MCF 10A (cell line): ENCODE results near the gene GAS6. TPM values are rescaled to one million over a fixed set of nuclear protein-coding genes. Genes with fewer than 3 reads are reported as not detected.

Experiments
- BruUV-seq: library from RNA; stranded (reverse); fragments of 400-500 nt; replicated peaks from 2 replicates; lab custom pipeline; 2021; lab: Mats Ljungman, UMichigan
- CTCF ChIA-PET: fragments of 300-600 bp; sonication (Branson Sonifier 250); formaldehyde crosslinking; extraction: SDS; loops from one replicate; lab custom pipeline; 2021; ENCODE audit warnings: antibody characterized with exemption, inconsistent platforms; lab: Yijun Ruan, JAX
- POLR2A ChIA-PET: fragments of 300-600, 350-650 bp; sonication (Branson Sonifier 250); formaldehyde crosslinking; extraction: SDS; loops from one replicate; lab custom pipeline; 2020; ENCODE audit warnings: antibody characterized with exemption, inconsistent platforms; lab: Yijun Ruan, JAX
- DNase-seq: peaks from one replicate; pipeline ENCODE4 v3.0.0-alpha.2; 2018; ENCODE audit not compliant: unreplicated experiment
- H3K27ac Mint-ChIP-seq: one replicate; pipeline ENCODE4 v1.8.0; 2022; ENCODE audit warnings: mild to moderate bottlenecking, low read depth, mixed read lengths; ENCODE audit not compliant: unreplicated experiment
- H3K27me3 Mint-ChIP-seq: one replicate; pipeline ENCODE4 v1.8.0; 2022; ENCODE audit warnings: mixed read lengths; ENCODE audit not compliant: insufficient read depth, unreplicated experiment
- H3K36me3 Mint-ChIP-seq: one replicate; pipeline ENCODE4 v1.8.0; 2022; ENCODE audit warnings: mild to moderate bottlenecking, moderate library complexity, mixed read lengths; ENCODE audit not compliant: insufficient read depth, unreplicated experiment
- H3K4me1 Mint-ChIP-seq: one replicate; pipeline ENCODE4 v1.8.0; 2022; ENCODE audit warnings: mixed read lengths; ENCODE audit not compliant: insufficient read depth, unreplicated experiment
- H3K4me3 Mint-ChIP-seq: one replicate; pipeline ENCODE4 v1.8.0; 2022; ENCODE audit warnings: mild to moderate bottlenecking, moderate library complexity, mixed read lengths; ENCODE audit not compliant: unreplicated experiment
- H3K9me3 Mint-ChIP-seq: one replicate; pipeline ENCODE4 v1.8.0; 2022; ENCODE audit warnings: mixed read lengths; ENCODE audit not compliant: unreplicated experiment
- intact Hi-C: fragments of 100-400 bp; cut with micrococcal nuclease; formaldehyde crosslinking; loops from 2 replicates; pipeline ENCODE4 v1.14.1; 2022
- total RNA-seq: library from RNA; stranded (reverse); gene quantifications from 2 replicates; pipeline ENCODE4 v1.2.3, GENCODE V29; 2022
- TF ChIP-seq, protein P1 (sequence below): fragments of 200-600 bp; IDR thresholded peaks from one replicate; pipeline ENCODE4 v1.8.0; 2022; ENCODE audit warnings: antibody characterized with exemption, mild to moderate bottlenecking; ENCODE audit not compliant: unreplicated experiment

GAS6 gene
- total RNA-seq, 1 experiment from 2014 or later: 92.3 TPM

DNA sequence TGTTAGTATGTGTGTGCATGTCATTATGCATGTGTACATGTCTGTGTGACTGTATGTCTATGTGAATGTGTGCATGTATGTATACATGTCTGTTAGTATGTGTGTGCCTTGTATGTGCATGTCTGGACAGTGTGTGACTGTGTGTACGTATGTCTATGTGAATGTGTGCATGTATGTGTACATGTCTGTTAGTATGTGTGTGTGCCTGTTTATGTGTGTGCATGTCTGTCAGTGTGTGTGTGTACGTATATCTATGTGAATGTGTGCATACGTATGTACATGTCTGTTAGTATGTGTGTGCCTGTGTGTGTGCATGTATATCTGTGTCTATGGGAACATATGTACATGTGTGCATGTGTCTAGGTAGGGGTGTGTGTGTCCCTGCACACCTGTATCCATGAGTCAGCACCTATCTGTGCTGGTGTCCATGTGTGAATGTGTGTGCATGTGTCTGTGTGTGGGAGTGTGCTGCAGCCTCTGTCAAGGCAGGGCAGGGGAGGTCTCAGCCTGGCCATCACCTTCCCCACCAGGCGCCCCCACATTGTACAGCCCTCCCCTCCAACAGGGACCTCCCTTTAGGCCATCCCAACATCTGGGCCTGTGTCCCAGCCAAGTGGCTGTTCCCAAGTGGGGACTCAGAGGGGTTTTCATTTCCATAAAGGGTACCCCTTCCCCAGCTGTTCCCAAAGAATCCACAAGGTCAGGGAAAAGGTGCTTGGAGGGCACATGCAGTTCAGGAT lies 4.4 kb downstream of the GAS6 start:
- DNase-seq: no peak
- H3K9me3 Mint-ChIP-seq: no peaks in the 10 kb centered on the region
- POLR2A ChIA-PET: interaction anchor here (1.2 kb wide), 1 partner anchor 38 kb away, joined by 5 read pairs; no protein-coding TSS in a partner anchor
- intact Hi-C loops: no loop called here
- no TSS peak for BruUV-seq
- H3K4me1 Mint-ChIP-seq: peaks cover 39% of the 10 kb centered on the region
- peak overlapping the region; percentile 68 for H3K4me3 Mint-ChIP-seq
- H3K27ac Mint-ChIP-seq: peak overlapping the region; percentile 81
- H3K36me3 Mint-ChIP-seq: peaks cover 12% of the 10 kb centered on the region
- CTCF ChIA-PET: no interaction called here
- TF ChIP-seq, protein P1, sequence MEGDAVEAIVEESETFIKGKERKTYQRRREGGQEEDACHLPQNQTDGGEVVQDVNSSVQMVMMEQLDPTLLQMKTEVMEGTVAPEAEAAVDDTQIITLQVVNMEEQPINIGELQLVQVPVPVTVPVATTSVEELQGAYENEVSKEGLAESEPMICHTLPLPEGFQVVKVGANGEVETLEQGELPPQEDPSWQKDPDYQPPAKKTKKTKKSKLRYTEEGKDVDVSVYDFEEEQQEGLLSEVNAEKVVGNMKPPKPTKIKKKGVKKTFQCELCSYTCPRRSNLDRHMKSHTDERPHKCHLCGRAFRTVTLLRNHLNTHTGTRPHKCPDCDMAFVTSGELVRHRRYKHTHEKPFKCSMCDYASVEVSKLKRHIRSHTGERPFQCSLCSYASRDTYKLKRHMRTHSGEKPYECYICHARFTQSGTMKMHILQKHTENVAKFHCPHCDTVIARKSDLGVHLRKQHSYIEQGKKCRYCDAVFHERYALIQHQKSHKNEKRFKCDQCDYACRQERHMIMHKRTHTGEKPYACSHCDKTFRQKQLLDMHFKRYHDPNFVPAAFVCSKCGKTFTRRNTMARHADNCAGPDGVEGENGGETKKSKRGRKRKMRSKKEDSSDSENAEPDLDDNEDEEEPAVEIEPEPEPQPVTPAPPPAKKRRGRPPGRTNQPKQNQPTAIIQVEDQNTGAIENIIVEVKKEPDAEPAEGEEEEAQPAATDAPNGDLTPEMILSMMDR: no peak
- H3K27me3 Mint-ChIP-seq: no peaks in the 10 kb centered on the region

DNA sequence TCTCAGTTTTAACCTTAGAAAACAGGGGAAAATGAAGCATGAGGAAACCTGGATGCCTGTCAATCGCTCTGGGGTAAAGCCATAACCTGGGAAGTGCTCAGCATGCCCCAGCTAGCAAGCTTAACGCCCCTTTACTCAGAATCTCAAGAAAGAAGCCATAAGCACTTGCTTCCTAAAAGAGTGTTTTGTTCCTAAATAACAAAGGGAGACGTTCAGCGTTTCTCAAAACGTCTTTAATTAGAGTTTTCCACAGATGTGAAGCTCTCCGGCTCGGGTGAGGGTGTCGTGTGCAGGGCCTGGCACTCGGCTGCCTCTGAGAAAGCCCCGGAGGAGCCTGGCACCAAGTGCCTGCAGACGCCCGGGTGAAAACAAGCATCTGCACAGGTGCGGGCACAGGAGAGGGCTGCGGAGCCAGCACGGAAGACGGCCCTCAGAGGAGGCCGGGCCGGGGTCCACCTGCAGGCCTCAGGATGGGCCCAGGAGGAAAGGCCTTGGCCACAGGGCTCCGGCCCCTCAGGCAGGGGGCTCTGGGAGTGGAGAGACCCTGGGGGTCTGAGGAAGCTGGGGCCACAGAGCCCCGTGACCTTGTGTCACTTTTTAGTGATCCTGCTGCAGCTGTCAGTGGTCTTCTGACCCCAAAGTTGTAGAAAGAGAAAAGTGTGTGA lies 6.2 kb downstream of the GAS6 start:
- no peak for DNase-seq

DNA sequence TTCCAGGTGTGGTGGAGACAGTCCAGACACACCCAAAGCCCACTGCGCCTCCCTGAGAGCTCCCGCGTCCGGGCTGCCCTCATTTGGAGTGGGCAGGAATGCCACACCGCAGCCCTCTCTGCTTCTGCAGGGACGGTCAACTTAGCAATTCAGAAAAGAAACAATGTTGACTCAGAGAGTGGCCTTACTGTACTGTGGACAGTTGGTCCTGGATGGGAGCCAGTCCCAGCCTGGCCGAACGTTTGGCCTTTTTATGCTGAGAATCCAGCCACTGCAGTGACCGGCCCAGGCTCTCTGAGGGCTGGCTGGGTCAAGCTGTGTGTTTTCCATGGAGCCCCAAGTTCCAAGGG lies 7.2 kb downstream of the GAS6 start:
- Mint-ChIP-seq H3K27me3 (no peaks in the 10 kb centered on the region), H3K9me3 (no peaks in the 10 kb centered on the region), H3K36me3 (peaks cover 18% of the 10 kb centered on the region), H3K4me1 (peaks cover 32% of the 10 kb centered on the region), H3K27ac (peak overlapping the region; percentile 22), H3K4me3 (no peak overlapping the region)
- DNase-seq: no peak
- BruUV-seq: no TSS peak
- TF ChIP-seq, protein P1: no peak
- intact Hi-C loops: no loop called here
- ChIA-PET POLR2A (no interaction called here), CTCF (interaction anchor here (1.0 to 1.5 kb wide), 2 partner anchors 10 to 35 kb away, joined by 4 to 5 read pairs; no protein-coding TSS in a partner anchor)

More for the DNA sequence above, 6.2 kb downstream of the GAS6 start:
- no peak overlapping the region for H3K4me3 Mint-ChIP-seq
- intact Hi-C loops: no loop called here
- no peak overlapping the region for H3K27ac Mint-ChIP-seq
- POLR2A ChIA-PET: no interaction called here
- H3K9me3 Mint-ChIP-seq: no peaks in the 10 kb centered on the region
- H3K27me3 Mint-ChIP-seq: no peaks in the 10 kb centered on the region
- TF ChIP-seq, protein P1: no peak
- BruUV-seq: no TSS peak
- H3K36me3 Mint-ChIP-seq: peaks cover 17% of the 10 kb centered on the region
- CTCF ChIA-PET: interaction anchor here (1.0 kb wide), 1 partner anchor 36 kb away, joined by 4 read pairs; no protein-coding TSS in a partner anchor
- peaks cover 39% of the 10 kb centered on the region for H3K4me1 Mint-ChIP-seq

DNA sequence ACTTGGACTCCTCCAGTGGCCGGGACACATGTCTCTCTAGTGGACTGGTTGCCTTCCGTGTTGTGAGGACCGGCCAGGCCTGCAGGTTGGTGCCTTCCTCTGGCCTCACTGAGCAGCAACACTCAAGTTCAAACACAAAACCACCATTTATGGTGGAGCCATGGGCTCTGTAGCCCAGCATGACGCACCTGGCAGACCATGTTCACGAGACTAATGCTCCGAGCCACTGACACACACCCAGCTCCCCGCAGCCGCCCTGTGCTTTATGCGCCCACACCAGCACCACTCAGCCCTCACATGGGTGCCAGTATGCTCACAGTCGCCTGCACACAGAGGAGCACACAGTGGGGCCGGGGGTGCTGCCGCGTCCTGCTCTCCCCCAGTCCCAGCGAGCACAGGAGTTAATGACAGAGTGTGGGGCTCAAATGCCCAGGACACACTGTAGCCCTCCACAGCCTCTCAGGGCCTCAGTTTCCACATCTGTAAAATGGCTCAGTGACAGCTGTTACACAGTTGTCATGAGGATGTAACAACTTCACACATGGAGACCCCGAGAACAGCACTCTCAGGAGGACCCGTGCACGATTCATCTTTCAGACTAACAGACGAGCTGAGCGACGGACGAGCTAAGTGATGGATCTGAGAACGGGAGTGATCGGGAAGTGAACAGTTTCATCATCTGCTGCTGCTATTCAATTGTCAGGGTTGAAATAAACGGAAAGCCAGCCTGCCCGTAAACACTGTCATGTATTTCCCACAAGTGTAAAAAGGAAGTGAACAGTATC lies 7.8 kb downstream of the GAS6 start:
- Mint-ChIP-seq H3K9me3 (no peaks in the 10 kb centered on the region), H3K4me1 (peaks cover 27% of the 10 kb centered on the region), H3K4me3 (no peak overlapping the region), H3K27me3 (no peaks in the 10 kb centered on the region), H3K27ac (peak overlapping the region; percentile 22), H3K36me3 (peaks cover 13% of the 10 kb centered on the region)
- DNase-seq: no peak
- TF ChIP-seq, protein P1: no peak
- no TSS peak for BruUV-seq
- ChIA-PET POLR2A (no interaction called here), CTCF (interaction anchor here (1.5 kb wide), 1 partner anchor 9 kb away, joined by 5 read pairs; no protein-coding TSS in a partner anchor)
- intact Hi-C loops: no loop called here
